NCI-H1694 (cell line): ENCODE measurements around the gene TEKTIP1.

Experiments used
- DNase-seq: peaks from one replicate; lab custom pipeline; 2025; lab: John Stamatoyannopoulos, UW

The TEKTIP1 gene

GRCh38 chr19:3538258-3538929 lies 580 bp upstream of the TEKTIP1 start:
- DNase-seq = no peak

GRCh38 chr19:3539756-3540118 lies 763 bp downstream of the TEKTIP1 start:
- no peak for DNase-seq

- DNase-seq = no peak
Observed at GRCh38 chr19:3543150-3544057, 4.4 kb downstream of the TEKTIP1 start.

- DNase-seq = no peak
Observed at GRCh38 chr19:3544058-3544376, 5.0 kb downstream of the TEKTIP1 start.

- DNase-seq = no peak
Observed at GRCh38 chr19:3544742-3545668, 6.0 kb downstream of the TEKTIP1 start.

- no peak for DNase-seq
Observed at GRCh38 chr19:3545669-3546034, 6.7 kb downstream of the TEKTIP1 start.

GRCh38 chr19:3546119-3546518 lies 7.1 kb downstream of the TEKTIP1 start:
- no peak for DNase-seq

GRCh38 chr19:3547301-3547731 lies 8.3 kb downstream of the TEKTIP1 start:
- DNase-seq = no peak

- DNase-seq = no peak
Observed at GRCh38 chr19:3547767-3548282, 8.9 kb downstream of the TEKTIP1 start.

- DNase-seq = no peak
Observed at GRCh38 chr19:3548606-3549005, 9.6 kb downstream of the TEKTIP1 start.

- no peak for DNase-seq
Observed at GRCh38 chr19:3549816-3550215, 10.8 kb downstream of the TEKTIP1 start.

- no peak for DNase-seq
Observed at GRCh38 chr19:3550947-3551791, 12.2 kb downstream of the TEKTIP1 start.

- no peak for DNase-seq
Observed at GRCh38 chr19:3551792-3552095, 12.8 kb downstream of the TEKTIP1 start.

GRCh38 chr19:3554254-3555083 lies 15.5 kb downstream of the TEKTIP1 start:
- DNase-seq = no peak

GRCh38 chr19:3555653-3556422 lies 16.9 kb downstream of the TEKTIP1 start:
- no peak for DNase-seq

- DNase-seq = no peak
Observed at GRCh38 chr19:3556423-3556977, 17.5 kb downstream of the TEKTIP1 start.

- no peak for DNase-seq
Observed at GRCh38 chr19:3556978-3557460, 18.0 kb downstream of the TEKTIP1 start.

GRCh38 chr19:3557461-3558248 lies 18.7 kb downstream of the TEKTIP1 start, which contains the start of gene MFSD12:
Gene MFSD12 (minus strand): TSS chr19:3557586. CDS start chr19:3557403, 183 bp downstream.
- DNase-seq = peak; percentile 60
